Coronary artery (tissue), 2 donors: ENCODE results near the gene KRT6B.
"Not testable (repeated sequence)": the region's sequence is repeated elsewhere in the genome, so short reads cannot be mapped to it uniquely, and the experiment has no call there.

Source experiments
- DNase-seq: peaks from one replicate; pipeline ENCODE4 v3.0.0-alpha.2; 2017; ENCODE audit warnings: low spot score
- H3K27ac ChIP-seq, 2 donors: fragments of 200-600 bp; sonication (generic); one replicate each; pipeline ENCODE4 v1.5.1; 2016 to 2019
- H3K4me3 ChIP-seq: fragments of 200-600 bp; sonication (generic); 2 replicates; pipeline ENCODE4 v1.5.1; 2016; ENCODE audit warnings: mild to moderate bottlenecking, moderate library complexity
- CTCF ChIP-seq: fragments of 200-600 bp; sonication (generic); IDR thresholded peaks from one replicate; pipeline ENCODE4 v1.5.1; 2019; ENCODE audit warnings: antibody characterized with exemption

KRT6B gene

GRCh38 chr12:52464897-52465296 lies 13.0 kb upstream of the KRT6B start:
- no peak for TF ChIP-seq CTCF
- no peak overlapping the region for H3K4me3 ChIP-seq
- DNase-seq = no peak
- no peak overlapping the region for H3K27ac ChIP-seq

- no peak overlapping the region for H3K27ac ChIP-seq
- no peak overlapping the region for H3K4me3 ChIP-seq
- no peak for DNase-seq
- no peak for TF ChIP-seq CTCF
Measured at GRCh38 chr12:52461693-52462092, 9.7 kb upstream of the KRT6B start.

- TF ChIP-seq CTCF = no peak
- H3K4me3 ChIP-seq = no peak overlapping the region
- no peak for DNase-seq
- no peak overlapping the region for H3K27ac ChIP-seq
Measured at GRCh38 chr12:52458861-52459260, 6.9 kb upstream of the KRT6B start.

GRCh38 chr12:52455821-52456220 lies 3.9 kb upstream of the KRT6B start:
- no peak for TF ChIP-seq CTCF
- no peak for DNase-seq
- Histone ChIP-seq H3K4me3 (no peak overlapping the region), H3K27ac (no peak overlapping the region)

- no peak for DNase-seq
- no peak for TF ChIP-seq CTCF
- no peak overlapping the region for H3K27ac ChIP-seq
- no peak overlapping the region for H3K4me3 ChIP-seq
Measured at GRCh38 chr12:52454411-52455201, 2.7 kb upstream of the KRT6B start.

GRCh38 chr12:52448228-52448627 lies 3.7 kb downstream of the KRT6B start:
- no peak for TF ChIP-seq CTCF
- no peak overlapping the region for H3K4me3 ChIP-seq
- no peak for DNase-seq
- H3K27ac ChIP-seq = no peak overlapping the region

GRCh38 chr12:52447196-52447595 lies 4.8 kb downstream of the KRT6B start:
- DNase-seq, H3K4me3 ChIP-seq, H3K27ac ChIP-seq: not testable (repeated sequence)
